Left kidney (tissue), 2 donors: Measurements from ENCODE around the gene ZCWPW1. TPM values are rescaled to one million over a fixed set of nuclear protein-coding genes. Genes with fewer than 3 reads are reported as not detected.

Source experiments
- DNase-seq: peaks from one replicate; pipeline ENCODE4 v3.0.0-alpha.2; 2013
- polyA plus RNA-seq: library from polyadenylated mRNA; unstranded; fragments of 120-200 nt; gene quantifications from one replicate; pipeline ENCODE4 v1.2.1, GENCODE V29; 2013; ENCODE audit not compliant: insufficient read length

Gene ZCWPW1
- polyA plus RNA-seq, 1 donor = 7.5 TPM

DNA sequence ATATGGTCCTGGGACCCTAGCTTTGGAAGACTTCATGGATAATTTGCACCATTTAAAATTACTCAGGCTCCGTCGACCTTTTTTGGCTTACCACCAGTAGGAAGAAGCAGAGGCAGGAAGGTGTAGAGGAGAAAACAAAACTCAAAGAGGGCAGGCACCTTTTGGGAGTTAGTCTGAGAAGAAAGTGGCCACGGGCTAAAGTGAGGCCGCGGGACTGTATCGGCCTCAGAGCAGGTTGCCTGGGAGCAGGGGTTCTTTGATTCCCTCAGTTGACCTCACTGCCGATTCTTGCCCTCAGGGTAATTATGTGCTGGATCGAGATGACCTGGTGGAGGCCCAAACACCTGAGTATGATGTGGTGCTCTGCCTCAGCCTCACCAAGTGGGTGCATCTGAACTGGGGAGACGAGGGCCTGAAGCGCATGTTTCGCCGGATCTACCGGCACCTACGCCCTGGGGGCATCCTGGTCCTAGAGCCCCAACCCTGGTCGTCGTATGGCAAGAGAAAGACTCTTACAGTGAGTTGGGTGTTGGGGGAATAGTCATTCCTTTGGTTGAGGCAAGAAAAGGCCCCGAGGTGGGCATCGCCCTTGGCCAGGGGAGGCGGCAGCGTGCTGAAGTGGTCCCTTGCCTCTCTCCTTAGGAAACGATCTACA lies 4.2 kb upstream of the ZCWPW1 start:
- DNase-seq = no peak

DNA sequence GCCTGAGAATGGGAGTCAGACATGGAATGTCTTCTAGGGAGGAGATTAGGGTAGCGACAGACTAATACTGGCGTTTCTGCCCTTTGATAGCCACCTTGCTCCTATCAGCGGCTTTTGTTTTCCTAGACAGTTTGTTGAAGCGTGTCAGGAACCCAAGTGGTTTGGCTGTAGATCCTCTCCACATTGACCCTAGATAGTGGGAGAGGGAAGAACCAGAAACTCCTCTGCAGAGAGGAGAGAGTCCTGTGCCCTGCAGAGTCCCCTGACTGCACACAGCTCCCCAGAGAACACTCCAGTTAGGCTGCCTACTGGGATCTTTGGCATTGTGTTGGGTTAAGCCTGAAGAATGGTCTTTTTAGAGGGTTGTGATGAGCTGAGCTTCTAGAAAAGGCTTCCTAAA lies 3.5 kb upstream of the ZCWPW1 start:
- DNase-seq = no peak

DNA sequence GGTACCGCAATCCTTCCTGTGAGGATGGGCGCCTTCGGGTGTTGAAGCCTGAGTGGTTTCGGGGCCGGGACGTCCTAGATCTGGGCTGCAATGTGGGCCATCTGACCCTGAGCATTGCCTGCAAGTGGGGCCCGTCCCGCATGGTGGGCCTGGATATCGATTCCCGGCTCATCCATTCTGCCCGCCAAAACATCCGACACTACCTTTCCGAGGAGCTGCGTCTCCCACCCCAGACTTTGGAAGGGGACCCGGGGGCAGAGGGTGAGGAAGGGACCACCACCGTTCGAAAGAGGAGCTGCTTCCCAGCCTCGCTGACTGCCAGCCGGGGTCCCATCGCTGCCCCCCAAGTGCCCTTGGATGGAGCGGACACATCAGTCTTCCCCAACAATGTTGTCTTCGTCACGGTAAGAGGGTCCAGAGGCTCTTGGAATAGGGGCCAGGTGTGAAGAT lies 2.8 kb upstream of the ZCWPW1 start:
- DNase-seq = no peak

DNA sequence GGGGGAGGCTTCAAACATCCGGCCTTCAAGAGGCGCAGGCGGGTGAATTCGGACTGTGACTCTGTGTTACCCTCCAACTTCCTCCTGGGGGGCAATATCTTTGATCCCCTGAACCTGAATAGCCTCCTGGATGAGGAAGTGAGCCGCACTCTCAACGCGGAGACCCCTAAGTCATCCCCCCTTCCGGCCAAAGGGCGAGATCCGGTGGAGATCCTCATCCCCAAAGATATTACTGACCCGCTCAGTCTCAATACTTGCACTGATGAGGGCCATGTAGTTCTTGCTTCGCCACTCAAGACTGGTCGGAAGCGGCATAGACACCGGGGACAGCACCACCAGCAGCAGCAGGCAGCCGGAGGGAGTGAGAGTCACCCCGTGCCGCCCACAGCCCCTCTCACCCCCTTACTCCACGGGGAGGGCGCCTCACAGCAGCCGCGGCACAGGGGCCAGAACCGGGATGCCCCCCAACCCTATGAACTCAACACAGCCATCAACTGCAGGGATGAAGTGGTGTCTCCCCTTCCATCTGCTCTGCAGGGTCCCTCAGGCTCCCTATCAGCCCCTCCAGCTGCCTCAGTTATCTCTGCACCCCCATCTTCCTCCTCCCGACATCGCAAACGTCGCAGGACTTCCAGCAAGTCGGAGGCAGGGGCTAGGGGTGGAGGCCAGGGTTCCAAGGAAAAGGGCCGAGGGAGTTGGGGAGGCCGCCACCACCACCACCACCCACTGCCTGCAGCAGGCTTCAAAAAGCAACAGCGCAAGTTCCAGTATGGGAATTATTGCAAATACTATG lies 2.2 kb upstream of the ZCWPW1 start:
- DNase-seq = no peak

DNA sequence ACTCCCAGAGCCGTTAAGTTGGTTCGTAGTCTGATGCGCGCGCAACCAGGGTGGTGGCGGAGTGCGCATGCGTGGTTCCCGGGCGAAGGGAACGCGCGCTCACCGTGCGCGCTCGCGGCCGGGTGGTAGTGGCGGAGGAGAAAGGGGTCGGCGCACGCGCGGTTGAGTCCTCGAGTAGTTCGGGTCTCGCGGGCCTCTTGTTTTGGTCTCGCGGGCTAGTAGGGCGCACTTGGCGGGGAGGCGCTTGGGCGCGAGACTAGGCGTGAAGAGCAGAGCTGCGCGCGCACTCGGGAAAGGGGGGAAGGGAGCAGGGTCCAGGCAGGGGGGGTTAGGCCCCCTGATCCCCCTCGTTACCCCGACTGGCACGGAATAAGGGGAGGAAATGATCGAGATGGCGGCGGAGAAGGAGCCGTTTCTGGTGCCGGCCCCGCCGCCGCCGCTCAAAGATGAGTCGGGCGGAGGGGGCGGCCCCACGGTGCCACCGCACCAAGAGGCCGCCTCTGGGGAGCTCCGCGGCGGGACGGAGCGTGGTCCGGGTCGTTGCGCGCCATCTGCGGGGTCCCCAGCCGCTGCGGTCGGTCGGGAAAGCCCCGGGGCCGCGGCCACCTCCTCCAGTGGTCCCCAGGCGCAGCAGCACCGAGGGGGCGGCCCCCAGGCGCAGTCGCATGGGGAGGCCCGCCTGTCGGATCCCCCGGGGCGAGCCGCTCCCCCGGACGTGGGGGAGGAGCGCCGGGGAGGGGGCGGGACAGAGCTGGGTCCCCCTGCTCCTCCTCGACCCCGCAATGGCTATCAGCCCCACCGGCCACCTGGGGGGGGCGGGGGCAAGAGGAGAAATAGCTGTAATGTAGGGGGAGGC lies 1.4 kb upstream of the ZCWPW1 start, which contains the start of gene MEPCE:
TSS of gene MEPCE (plus strand) at position 195 of the 856 bp plus-strand sequence. CDS start at position 383, 188 bp downstream.
- DNase-seq = peak; percentile 94

GRCh38 chr7:100428967-100429636 lies 599 bp upstream of the ZCWPW1 start:
- DNase-seq = peak; percentile 100

- no peak for DNase-seq
Observed at GRCh38 chr7:100427762-100428198, 723 bp downstream of the ZCWPW1 start.

- DNase-seq = no peak
Observed at GRCh38 chr7:100426516-100426915, 2.0 kb downstream of the ZCWPW1 start.

DNA sequence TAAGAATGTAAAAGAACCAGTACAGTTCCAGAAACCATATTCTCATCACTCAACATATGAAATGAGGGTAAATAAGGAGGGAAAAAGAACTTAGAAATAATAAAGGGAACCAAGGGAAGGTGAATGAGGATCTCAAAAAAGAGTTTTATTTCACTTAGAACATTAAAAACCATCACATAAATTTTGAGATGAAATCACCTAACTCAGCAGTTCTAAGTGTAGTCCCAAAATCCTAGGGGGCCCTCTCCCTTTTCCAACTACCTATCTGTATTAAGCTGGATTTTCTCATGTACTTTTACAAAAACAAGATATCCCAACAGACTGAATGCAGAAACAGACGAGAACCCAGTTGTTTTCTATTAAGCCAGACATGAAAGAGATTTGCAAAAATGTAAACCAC lies 3.2 kb downstream of the ZCWPW1 start:
- DNase-seq = no peak

DNA sequence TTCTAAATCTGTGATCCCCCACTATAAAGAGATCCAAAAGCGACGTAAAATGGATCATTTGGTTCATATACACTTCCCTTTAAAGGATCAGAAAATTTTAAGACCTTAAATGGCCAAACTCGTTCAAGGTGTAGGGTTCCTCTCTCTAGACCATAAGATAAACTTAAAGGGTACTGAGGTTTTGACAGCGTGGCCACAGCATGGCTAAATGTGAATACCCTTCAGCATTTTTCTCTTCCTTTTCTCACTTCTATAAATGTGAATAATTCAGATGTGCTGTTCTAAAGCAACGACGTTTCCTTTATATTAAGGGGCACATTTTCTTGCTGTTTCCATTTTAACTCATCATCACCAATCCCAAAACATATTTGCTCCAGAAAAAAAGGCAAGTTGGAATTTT lies 5.2 kb downstream of the ZCWPW1 start:
- no peak for DNase-seq

- no peak for DNase-seq
Observed at GRCh38 chr7:100419660-100420226, 8.8 kb downstream of the ZCWPW1 start.

DNA sequence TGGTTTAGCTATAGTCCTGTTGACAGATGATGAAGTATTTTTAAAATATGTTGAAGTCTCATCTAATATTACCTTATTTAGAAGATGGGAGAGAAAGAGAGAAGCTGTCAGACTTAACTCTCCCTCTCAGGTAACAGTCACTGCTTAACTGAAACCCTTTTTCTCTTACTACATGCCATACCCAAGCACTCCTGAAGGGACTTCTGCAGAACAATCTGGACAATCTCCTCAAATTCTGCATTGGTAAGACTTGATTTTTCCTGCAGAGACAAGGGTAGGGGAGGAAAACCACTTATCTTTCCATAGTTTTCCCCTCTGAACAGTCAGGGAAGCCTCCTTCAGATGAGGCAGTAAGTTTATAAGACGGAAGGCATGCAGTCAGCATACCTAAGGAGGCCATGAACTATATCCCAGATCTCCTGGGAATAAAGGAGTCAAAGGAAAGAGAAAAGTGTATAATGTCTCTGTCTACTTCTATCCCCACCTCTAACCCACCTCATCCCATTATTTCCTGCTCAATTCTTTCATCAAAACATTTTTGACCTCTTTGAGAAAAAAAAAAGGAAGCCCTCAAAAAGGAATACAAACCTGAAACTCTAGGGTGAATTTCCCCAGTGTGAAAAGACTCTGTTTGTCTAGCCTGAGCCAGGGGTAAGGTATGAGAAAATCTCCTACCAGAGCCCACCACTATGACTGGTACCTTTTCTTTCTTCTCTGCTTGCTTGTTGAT lies 9.4 kb downstream of the ZCWPW1 start:
- no peak for DNase-seq

GRCh38 chr7:100415448-100415847 lies 13.1 kb downstream of the ZCWPW1 start:
- no peak for DNase-seq

DNA sequence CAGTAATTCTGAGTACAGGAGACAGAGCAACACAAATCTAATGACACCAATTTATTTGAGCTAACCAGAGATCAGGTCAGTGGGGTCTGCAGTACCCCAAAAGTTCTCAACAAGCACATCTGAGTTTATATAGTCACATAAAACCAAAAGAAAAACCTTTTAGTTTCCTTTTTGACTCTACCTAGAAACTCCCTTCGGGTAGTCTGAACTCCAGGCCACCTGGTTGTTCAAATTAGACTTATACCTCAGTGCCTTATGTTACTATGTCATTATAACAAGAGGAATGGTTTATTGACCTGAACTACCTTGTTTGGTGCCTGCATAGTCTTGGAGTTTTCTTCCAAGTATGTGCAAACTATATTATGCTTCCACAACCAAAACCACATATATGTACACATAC lies 14.6 kb downstream of the ZCWPW1 start:
- DNase-seq = no peak

DNA sequence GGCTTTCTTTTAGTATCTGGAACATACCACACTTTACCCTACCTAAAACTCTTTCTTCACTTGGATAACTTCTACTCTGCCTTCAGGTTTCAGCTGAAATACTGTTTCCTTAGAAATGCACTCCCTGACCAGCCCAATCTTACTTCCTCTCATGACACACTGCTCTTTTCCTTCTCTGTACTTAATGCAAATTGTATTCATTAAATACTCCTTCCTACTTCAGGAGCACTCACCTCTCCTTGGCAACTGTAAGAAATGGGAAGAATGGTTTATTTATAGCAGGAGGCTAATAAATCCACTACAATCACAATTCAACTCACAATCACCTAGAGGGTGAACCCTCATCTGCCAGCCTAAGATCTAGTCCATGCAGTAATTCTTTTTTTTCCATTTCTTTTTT lies 15.2 kb downstream of the ZCWPW1 start:
- no peak for DNase-seq

- no peak for DNase-seq
Observed at GRCh38 chr7:100411101-100411500, 17.4 kb downstream of the ZCWPW1 start.

- peak; percentile 63 for DNase-seq
Observed at GRCh38 chr7:100407285-100408180, 21.0 kb downstream of the ZCWPW1 start.

- DNase-seq = no peak
Observed at GRCh38 chr7:100406767-100407166, 21.7 kb downstream of the ZCWPW1 start.

DNA sequence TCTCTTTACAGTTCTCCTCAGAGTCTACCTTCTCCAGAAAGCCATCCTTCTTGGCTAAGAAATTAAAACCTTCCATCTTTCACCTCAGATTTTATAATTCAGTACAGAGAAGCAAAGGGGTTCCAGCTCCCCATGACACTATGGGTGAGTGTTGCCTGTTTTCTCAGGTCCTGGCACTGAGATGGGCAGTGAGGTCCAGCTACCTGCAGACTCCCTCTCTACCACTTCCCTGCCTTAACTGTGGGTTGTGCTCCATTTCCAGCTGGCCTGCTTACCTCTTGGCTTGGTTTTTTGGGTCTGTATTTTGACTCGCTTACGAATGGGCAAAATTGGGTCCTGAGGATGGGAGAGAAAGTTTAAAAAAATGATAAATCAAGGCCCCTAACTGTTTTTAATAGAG lies 26.3 kb downstream of the ZCWPW1 start:
- DNase-seq = no peak

DNA sequence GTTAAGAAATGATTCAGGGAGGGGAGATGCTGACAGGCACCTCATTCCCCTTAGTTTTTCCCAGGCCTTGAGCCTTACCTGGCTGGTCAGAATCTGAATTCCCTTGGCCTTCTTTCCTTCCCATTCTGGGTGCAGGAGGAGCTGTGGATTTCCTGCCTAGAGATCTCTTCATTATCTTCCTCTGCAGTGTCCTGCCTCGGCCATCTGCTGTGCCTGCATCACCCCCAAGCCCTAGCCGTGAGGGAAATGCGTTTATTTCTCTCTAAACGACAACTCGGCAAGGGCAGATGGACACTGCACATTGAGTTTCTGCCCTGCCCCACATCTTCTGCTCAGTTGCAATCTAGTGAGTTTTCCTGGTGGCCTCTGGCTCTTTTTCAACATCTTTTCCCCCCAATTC lies 26.7 kb downstream of the ZCWPW1 start:
- DNase-seq = no peak
